ENCODE measurements around the gene TNFAIP2. TPM values are rescaled to one million over a fixed set of nuclear protein-coding genes. Genes with fewer than 3 reads are reported as not detected.

The TNFAIP2 gene
- total RNA-seq, 4 donors from 2014 or later, result 25.1 to 76.3 (median 52.7) TPM

DNA sequence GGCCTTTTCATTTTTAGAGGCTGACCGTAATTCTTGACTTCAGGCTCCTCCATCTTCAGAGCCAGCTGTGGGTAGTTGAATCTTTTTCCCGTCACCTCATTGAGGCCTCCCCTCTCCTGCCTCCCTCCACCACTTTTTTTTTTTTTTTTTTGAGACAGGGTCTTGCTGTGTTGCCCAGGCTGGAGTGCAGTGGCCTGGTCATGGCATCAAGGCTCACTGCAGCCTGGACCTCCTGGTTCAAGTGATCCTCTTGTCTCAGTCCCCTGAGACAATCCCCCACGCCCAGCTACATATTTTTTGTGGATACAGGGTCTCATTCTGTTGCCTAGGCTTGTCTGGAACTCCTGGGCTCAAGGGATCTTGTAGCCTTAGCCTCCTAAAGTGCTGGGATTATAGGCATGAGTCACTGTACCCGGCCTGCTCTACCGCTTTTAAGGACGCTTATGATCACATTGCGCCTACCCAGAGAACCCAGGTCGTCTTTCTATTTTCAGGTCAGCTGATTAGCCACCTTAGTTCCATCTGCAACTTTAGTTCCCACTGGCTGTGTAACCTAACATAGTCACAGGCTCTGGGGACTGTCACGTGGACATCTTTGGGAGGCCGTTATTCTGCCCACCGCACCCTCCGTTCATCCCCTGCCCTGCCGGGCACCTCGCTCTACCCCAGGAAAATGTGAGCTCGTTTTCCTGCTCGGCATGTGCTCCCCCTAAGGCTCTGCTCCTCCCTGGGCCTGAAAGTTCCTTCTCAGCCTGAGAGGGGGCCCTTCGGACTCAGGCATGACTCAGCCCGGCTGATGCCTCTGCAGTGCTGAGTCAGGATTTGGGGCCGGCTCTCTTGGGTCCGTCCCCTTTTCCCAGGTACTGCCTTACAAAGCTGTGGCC lies 13.4 kb downstream of the TNFAIP2 start:
- peaks cover 25% of the 10 kb centered on the region for H3K27me3 ChIP-seq
- WGBS, 2 donors (ENCODE audit: low coverage in 1 of 2), result 62 to 66% methylated on average over 4 to 20 of the region's 20 CpGs
- DNase-seq, result no peak
- H3K36me3 ChIP-seq, result no peaks in the 10 kb centered on the region
- H3K9me3 ChIP-seq, result no peaks in the 10 kb centered on the region
- peak overlapping the region in 3 of 4 donors; percentile 27 to 55 (median 40) for H3K27ac ChIP-seq
- peaks cover 0 to 26% (median 6%) of the 10 kb centered on the region in 4 donors for H3K4me1 ChIP-seq
- TF ChIP-seq POLR2A (IDR thresholded peaks at IDR 0.05) (no peak), POLR2AphosphoS5 (IDR thresholded peaks at IDR 0.05) (no peak), EP300 (IDR thresholded peaks at IDR 0.05; ENCODE audit: low read depth) (no peak)
- TF ChIP-seq, protein P1, sequence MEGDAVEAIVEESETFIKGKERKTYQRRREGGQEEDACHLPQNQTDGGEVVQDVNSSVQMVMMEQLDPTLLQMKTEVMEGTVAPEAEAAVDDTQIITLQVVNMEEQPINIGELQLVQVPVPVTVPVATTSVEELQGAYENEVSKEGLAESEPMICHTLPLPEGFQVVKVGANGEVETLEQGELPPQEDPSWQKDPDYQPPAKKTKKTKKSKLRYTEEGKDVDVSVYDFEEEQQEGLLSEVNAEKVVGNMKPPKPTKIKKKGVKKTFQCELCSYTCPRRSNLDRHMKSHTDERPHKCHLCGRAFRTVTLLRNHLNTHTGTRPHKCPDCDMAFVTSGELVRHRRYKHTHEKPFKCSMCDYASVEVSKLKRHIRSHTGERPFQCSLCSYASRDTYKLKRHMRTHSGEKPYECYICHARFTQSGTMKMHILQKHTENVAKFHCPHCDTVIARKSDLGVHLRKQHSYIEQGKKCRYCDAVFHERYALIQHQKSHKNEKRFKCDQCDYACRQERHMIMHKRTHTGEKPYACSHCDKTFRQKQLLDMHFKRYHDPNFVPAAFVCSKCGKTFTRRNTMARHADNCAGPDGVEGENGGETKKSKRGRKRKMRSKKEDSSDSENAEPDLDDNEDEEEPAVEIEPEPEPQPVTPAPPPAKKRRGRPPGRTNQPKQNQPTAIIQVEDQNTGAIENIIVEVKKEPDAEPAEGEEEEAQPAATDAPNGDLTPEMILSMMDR (IDR thresholded peaks at IDR 0.05), result no peak
- intact Hi-C loops (cut with DNase I; ENCODE audit: low total_unique reads), result no loop called here
- no peak overlapping the region for H3K4me3 ChIP-seq
- in situ Hi-C loops (cut with MboI; ENCODE audit: low pct_ligation_motif_present in 1 of 4, low pct_unique_long_range_greater_than_20kb in 1 of 4, low sequenced_read_pairs in 3 of 4), result no loop called here

DNA sequence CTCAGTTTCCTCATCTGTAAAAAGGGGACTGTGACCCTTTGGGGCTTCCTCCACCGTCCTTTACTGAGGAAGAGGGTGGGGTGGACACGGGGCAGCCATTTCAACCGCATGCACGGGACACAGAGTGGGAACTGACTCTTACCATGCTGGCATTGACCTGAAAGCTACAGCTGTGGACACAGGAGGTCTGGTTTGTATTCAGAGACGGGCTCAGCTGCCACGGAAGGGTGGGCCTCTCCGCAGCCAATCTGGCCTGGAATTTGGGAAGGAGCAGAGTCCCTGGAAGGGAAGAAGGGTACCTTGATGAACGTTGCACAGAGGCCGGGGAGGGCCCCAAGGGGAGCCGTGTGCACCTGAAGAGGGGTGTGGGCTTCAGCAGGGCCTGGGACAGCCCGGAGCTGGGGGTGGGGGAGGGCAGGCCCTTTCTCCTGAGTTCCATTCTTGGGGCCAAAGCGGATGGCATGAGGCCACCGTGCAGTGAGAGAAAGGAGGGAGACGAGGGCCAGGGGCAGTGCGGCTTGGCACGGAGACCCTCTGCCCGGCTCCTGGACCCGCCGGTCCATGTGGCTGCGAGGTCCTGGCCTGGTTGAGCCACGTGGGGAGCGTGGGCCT lies 14.5 kb downstream of the TNFAIP2 start:
- H3K4me1 ChIP-seq, result peaks cover 0 to 21% (median 6%) of the 10 kb centered on the region in 4 donors
- peaks cover 36% of the 10 kb centered on the region for H3K27me3 ChIP-seq
- TF ChIP-seq, protein P1 (IDR thresholded peaks at IDR 0.05), result no peak
- no peak for TF ChIP-seq POLR2A (IDR thresholded peaks at IDR 0.05)
- TF ChIP-seq POLR2AphosphoS5 (IDR thresholded peaks at IDR 0.05), result no peak
- TF ChIP-seq EP300 (IDR thresholded peaks at IDR 0.05; ENCODE audit: low read depth), result no peak
- intact Hi-C loops (cut with DNase I; ENCODE audit: low total_unique reads) (no loop called here), in situ Hi-C loops (cut with MboI; ENCODE audit: low pct_ligation_motif_present in 1 of 4, low pct_unique_long_range_greater_than_20kb in 1 of 4, low sequenced_read_pairs in 3 of 4) (no loop called here)
- H3K9me3 ChIP-seq, result no peaks in the 10 kb centered on the region
- no peak overlapping the region for H3K4me3 ChIP-seq
- no peak for DNase-seq
- H3K27ac ChIP-seq, result peak overlapping the region in 3 of 4 donors; percentile 27 to 55 (median 40)
- H3K36me3 ChIP-seq, result no peaks in the 10 kb centered on the region
- WGBS, 2 donors (ENCODE audit: low coverage in 1 of 2), result 91% methylated on average over 22 of the region's 22 CpGs; no CpG with 5 or more reads in 1 of the 2 donors

DNA sequence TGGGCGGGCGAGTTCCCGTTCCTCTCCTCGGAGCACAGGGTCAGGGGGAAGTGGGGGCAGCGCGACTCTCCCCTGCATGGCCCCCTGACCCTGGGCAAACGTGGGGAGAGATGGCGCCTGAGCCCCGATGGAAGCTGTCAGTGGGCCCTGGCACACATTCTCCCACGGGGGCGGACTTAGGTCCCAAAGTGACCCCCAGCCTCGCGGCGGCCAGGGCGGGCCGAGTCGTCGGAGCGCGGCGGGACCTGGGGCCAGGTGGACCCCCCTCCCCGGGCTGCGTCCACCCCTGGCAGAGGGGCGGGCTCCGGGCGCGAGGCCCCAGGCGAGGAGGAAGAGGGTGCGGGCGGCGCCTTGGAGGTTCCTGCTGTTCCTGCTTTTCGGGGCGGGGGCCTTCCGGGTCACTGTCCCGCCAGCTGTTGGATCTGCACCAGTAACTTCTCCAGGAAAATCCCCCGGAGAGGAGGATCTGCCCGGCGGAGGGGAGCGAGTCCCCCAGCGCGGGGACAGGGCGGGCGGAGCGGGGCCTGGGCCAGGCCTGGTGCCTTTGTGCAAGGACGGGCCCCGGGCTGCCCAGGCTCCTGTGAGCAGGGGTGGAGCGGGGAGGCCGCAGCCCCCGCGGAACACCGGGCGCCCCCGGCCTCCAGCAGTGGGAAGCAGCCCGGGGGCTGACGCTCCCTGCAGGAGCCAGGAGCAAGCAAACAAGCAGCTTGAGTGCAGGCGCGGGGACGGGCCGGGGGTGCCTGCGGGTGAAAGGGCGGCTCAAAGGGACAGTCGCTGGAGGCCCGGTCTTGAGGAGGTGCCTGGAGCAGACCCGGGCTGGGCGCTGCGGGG lies 15.3 kb downstream of the TNFAIP2 start:
- no peak for DNase-seq
- Histone ChIP-seq H3K4me3 (peak overlapping the region in 1 of 4 donors; percentile 14), H3K27me3 (peaks cover 42% of the 10 kb centered on the region), H3K4me1 (peaks cover 0 to 21% (median 6%) of the 10 kb centered on the region in 4 donors), H3K36me3 (no peaks in the 10 kb centered on the region), H3K27ac (peak overlapping the region in 2 of 4 donors; percentile 9 to 29), H3K9me3 (no peaks in the 10 kb centered on the region)
- TF ChIP-seq POLR2AphosphoS5 (IDR thresholded peaks at IDR 0.05) (no peak), POLR2A (IDR thresholded peaks at IDR 0.05) (no peak), EP300 (IDR thresholded peaks at IDR 0.05; ENCODE audit: low read depth) (no peak)
- TF ChIP-seq, protein P1 (IDR thresholded peaks at IDR 0.05), result no peak
- 4 to 58% methylated on average over 4 to 53 of the region's 66 CpGs for WGBS, 2 donors (ENCODE audit: low coverage in 1 of 2)
- intact Hi-C loops (cut with DNase I; ENCODE audit: low total_unique reads), result no loop called here
- in situ Hi-C loops (cut with MboI; ENCODE audit: low pct_ligation_motif_present in 1 of 4, low pct_unique_long_range_greater_than_20kb in 1 of 4, low sequenced_read_pairs in 3 of 4), result no loop called here

All from transverse colon (tissue), 4 donors.